NCI-H2081 (cell line): Measurements from ENCODE around the gene NFXL1.

Experiments used
- DNase-seq, 2 experiments: peaks; one replicate each; lab custom pipeline; 2025; lab: John Stamatoyannopoulos, UW

The NFXL1 gene

GRCh38 chr4:47831026-47831679 is 83.2 kb downstream of the NFXL1 start:
- peak; percentile 72 to 87 for DNase-seq

DNA sequence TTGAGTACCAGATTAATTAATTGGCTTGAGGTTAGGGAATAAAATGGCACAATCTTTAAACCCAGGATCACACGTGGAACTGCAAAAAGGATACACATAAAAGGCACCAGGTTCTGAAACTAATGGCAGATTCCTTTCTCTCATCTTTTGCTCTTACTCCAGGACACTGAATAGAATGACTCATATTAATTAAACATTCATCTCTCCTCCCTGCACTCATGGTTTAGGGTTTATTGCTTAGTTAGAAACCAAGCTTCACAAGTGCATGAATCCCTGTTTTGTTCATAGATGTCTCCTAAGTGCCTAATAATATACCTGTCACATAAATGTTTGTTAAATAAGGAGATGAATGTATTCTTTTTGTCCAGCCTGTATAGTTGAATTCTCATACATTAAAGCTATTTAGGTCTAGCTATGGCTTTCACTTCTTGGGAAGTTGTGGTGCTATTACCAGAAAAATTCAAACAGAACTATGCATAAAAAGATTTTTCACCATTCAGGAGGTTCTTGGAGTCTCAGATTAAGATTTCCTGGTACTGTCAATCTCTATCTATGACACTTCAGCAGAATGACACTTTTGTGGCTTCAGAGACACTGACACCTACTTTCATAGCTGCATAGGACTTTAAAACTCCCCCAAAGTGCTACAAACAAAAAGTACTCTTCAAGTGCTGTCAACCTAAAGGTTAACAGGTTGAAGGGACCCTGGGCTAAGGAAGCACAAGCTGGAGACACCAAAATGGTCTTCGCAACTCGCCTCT is 83.9 kb downstream of the NFXL1 start:
- no peak for DNase-seq

DNA sequence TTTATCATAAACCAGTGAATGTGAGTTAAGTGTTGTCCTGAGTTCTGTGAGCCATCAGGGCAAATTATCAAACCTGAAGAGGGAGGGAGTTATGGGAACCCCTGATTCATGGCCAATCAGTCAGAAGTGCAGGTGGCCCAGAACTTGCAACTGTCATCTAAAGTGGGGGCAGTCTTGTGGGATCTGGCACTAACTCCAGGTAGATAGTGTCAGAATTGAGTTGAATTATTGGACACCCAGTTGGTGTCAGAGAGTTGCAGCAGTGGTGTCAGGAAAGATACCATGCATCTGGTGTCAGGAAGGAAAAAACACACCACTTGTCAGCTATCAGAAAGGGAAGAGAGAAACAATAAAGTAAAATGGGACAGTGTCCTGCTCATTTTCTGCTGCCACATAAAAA is 84.9 kb downstream of the NFXL1 start:
- DNase-seq, result no peak

- no peak for DNase-seq
Measured at GRCh38 chr4:47827343-47828047, 86.9 kb downstream of the NFXL1 start.

- no peak for DNase-seq
Measured at GRCh38 chr4:47824840-47825239, 89.5 kb downstream of the NFXL1 start.

GRCh38 chr4:47819178-47819577 is 95.2 kb downstream of the NFXL1 start:
- DNase-seq, result no peak

DNA sequence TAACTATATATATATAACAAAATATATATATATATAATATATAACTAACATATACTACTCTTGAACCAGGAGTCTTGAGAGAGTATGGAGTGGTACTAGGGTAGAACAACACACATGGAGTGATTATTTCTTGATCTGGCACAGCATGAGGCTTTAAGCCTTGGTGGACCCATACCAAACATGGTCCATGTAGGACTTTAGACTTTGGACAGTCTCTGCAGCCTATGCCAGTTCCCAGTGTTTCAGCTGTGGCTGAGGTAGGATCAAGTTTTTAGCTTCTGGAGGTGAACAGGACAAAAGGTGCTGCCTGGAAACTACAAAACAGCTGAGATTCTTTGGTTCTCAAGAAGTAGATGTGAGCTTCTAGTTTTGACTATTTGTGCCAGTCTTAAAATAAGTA is 97.1 kb downstream of the NFXL1 start:
- DNase-seq, result no peak

GRCh38 chr4:47816748-47817147 is 97.6 kb downstream of the NFXL1 start:
- DNase-seq, result no peak

GRCh38 chr4:47814618-47815295 is 99.6 kb downstream of the NFXL1 start:
- no peak for DNase-seq

GRCh38 chr4:47809654-47810203 is 104.7 kb downstream of the NFXL1 start:
- no peak for DNase-seq

GRCh38 chr4:47804598-47804997 is 109.8 kb downstream of the NFXL1 start:
- no peak for DNase-seq

DNA sequence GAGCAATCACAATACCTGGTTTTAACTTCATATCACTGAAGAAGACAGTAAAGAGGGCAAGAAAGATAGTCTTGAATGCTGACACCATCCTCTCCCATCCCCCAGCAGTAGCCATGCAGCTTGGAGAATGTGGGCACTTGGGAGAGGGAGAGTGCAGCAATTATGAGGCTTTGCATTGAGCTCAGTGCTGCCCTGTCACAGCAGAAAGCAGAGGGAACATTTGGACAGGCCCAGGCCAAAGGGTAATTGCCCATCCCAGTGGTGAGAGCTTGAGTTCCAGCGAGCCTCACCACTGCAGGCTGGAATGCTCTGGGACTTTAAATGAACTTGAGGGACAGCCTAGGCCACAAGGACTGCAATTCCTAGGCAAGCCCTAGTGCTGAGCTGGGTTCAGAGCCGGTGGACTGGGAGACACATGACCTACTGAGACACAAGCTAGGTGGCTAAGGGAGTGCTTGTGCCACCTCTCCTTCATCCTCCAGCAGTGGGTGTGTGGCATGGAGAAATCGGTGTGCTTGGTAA is 112.8 kb downstream of the NFXL1 start:
- no peak for DNase-seq

DNA sequence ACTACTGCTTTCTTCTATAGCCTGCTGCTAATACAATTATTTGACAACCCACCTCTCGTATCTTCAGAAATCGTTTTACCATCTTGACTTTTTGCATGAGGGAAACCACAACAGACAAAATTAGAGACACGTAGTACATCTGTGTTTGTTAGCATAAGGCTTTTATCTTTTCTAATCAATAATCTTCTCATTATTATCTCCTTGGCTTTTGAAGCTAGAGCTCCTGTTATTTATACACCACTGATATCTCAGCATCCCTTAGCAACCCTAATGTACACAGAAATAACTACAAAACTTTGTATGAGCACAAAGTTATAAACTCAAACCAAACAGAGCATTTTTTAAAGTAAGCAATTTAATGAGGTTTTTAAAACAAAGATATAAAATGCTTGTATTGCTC is 116.2 kb downstream of the NFXL1 start:
- DNase-seq, result no peak
